Uterus (tissue), 4 donors: Measurements from ENCODE around the gene DNAH17. TPM values are rescaled to one million over a fixed set of nuclear protein-coding genes. Genes with fewer than 3 reads are reported as not detected.

Experiments
- DNase-seq, 2 donors: peaks; one replicate each; pipeline ENCODE4 v3.0.0-alpha.2; 2019 to 2020
- H3K27ac ChIP-seq, 2 donors: fragments of 200-600 bp; sonication (generic); 1 replicate in 1 of 2; 2 replicates in 1 of 2; pipeline ENCODE4 v1.5.1; 2016 to 2018
- H3K27me3 ChIP-seq, 2 donors: fragments of 200-600 bp; sonication (generic); one replicate each; pipeline ENCODE4 v1.5.1; 2018 to 2019; ENCODE audit warnings: control low read depth in 1 of 2
- H3K36me3 ChIP-seq, 2 donors: fragments of 200-600 bp; sonication (generic); one replicate each; pipeline ENCODE4 v1.5.1; 2019; ENCODE audit warnings: control low read depth in 1 of 2
- H3K4me1 ChIP-seq, 2 donors: fragments of 200-600 bp; sonication (generic); one replicate each; pipeline ENCODE4 v1.5.1; 2018 to 2019; ENCODE audit warnings: control low read depth in 1 of 2
- H3K4me3 ChIP-seq, 2 donors: fragments of 200-600 bp; sonication (generic); 1 replicate in 1 of 2; 2 replicates in 1 of 2; pipeline ENCODE4 v1.5.1; 2018 to 2019; ENCODE audit warnings: mild to moderate bottlenecking in 1 of 2
- H3K9me3 ChIP-seq, 2 donors: fragments of 200-600 bp; sonication (generic); one replicate each; pipeline ENCODE4 v1.5.1; 2019; ENCODE audit warnings: control low read depth in 1 of 2
- POLR2A ChIP-seq, 2 donors: fragments of 450-650 bp; IDR thresholded peaks; one replicate each; pipeline ENCODE4 v1.6.1; 2016; ENCODE audit warnings: antibody characterized with exemption in 2 of 2, mild to moderate bottlenecking in 1 of 2, moderate library complexity in 1 of 2
- intact Hi-C: fragments of 100-400 bp; cut with DNase I; formaldehyde crosslinking; loops from one replicate; pipeline ENCODE4 v1.15.1; 2023; ENCODE audit warnings: low total_unique reads
- total RNA-seq, 4 donors: library from RNA; depleted of rRNA in 3 of 4; stranded (reverse); fragments of >200 nt in 3 of 4; gene quantifications; one replicate each; pipeline versions ENCODE4 v1.1.0 to v1.2.4, GENCODE V29; 2014 to 2023
- TF ChIP-seq, protein P1 (sequence below), 4 experiments: fragments of 200-600 bp in 2 of 4; fragments of 450-650 bp in 2 of 4; sonication (generic) in 2 of 4; IDR thresholded peaks; one replicate each; pipeline ENCODE4 v1.5.1; 2016 to 2019; ENCODE audit warnings: antibody characterized with exemption in 4 of 4, mild to moderate bottlenecking in 2 of 4, moderate library complexity in 1 of 4
- donor health status: DM: yes; HTN: yes; CAD: no.

The DNAH17 gene
- total RNA-seq, 4 donors from 2014 or later = 0.03 to 1.1 TPM; not detected in 2

DNA sequence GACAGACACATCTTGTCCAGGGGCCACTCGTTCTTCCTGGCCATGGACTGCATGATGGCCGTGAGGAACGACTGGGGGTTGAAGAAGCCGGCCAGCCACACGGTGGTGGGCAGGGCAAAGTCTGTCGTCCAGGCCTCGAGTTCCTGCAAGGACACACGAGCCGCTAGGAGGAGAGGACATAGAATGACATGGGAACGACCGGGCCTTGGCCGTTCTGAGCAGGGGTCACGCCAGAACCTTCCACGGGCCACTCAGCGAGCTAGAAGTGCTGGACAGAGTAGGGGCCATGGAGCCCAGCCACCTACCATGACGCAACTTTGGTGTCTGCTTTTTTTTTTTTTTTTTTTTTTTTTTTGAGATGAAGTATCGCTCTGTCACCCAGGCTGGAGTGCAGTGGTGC lies 151.8 kb downstream of the DNAH17 start:
- Histone ChIP-seq H3K36me3 (no peaks in the 10 kb centered on the region), H3K4me3 (no peak overlapping the region), H3K27me3 (no peaks in the 10 kb centered on the region), H3K9me3 (no peaks in the 10 kb centered on the region), H3K27ac (no peak overlapping the region), H3K4me1 (no peaks in the 10 kb centered on the region)
- TF ChIP-seq POLR2A (IDR thresholded peaks at IDR 0.05) = no peak
- intact Hi-C loops = loop anchor here (10.0 kb wide), 1 partner anchor 171 kb away; no protein-coding TSS in a partner anchor
- no peak for DNase-seq

DNA sequence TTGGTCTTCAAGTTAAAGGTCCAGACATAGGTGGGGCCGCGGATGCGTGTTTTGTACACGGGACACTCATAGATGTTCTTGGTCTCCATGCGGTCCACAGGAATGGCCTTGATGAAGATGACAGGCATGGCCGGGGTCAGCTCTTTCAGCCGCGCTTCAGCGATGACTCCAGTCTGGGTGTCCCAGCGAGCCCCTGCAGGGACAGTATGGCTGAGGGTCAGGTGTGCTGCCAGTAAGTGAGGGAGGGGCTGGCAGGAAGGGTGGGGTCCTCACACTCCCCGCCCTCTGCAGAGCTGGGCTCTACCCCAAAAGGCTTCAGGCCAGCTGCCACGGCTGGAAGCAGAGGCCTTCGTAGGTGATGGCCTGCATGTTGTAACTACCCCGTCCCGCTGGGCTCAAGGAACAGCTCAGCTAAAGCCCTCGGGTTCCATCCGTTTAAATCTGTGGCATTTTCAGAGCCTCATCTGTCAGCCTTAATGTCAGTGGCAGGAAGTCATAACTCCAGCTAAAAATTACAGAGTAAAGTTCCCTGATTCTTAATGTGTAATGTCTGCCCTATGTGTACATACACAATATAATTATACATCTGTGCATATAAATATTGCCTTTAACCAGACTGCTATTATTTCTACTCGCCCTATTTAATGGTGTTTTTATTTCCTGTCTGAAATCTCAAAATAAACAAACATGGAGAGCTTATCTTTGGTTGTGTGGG lies 153.1 kb downstream of the DNAH17 start:
- H3K9me3 ChIP-seq = no peaks in the 10 kb centered on the region
- intact Hi-C loops = loop anchor here (5.0 to 10.0 kb wide), 3 partner anchors 62 to 169 kb away; partner anchors contain the start of gene SOCS3
- no peaks in the 10 kb centered on the region for H3K27me3 ChIP-seq
- no peak for DNase-seq
- H3K4me1 ChIP-seq = no peaks in the 10 kb centered on the region
- no peak overlapping the region for H3K27ac ChIP-seq
- no peak overlapping the region for H3K4me3 ChIP-seq
- TF ChIP-seq, protein P1, sequence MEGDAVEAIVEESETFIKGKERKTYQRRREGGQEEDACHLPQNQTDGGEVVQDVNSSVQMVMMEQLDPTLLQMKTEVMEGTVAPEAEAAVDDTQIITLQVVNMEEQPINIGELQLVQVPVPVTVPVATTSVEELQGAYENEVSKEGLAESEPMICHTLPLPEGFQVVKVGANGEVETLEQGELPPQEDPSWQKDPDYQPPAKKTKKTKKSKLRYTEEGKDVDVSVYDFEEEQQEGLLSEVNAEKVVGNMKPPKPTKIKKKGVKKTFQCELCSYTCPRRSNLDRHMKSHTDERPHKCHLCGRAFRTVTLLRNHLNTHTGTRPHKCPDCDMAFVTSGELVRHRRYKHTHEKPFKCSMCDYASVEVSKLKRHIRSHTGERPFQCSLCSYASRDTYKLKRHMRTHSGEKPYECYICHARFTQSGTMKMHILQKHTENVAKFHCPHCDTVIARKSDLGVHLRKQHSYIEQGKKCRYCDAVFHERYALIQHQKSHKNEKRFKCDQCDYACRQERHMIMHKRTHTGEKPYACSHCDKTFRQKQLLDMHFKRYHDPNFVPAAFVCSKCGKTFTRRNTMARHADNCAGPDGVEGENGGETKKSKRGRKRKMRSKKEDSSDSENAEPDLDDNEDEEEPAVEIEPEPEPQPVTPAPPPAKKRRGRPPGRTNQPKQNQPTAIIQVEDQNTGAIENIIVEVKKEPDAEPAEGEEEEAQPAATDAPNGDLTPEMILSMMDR (IDR thresholded peaks at IDR 0.05) = no peak
- no peak for TF ChIP-seq POLR2A (IDR thresholded peaks at IDR 0.05)
- no peaks in the 10 kb centered on the region for H3K36me3 ChIP-seq

DNA sequence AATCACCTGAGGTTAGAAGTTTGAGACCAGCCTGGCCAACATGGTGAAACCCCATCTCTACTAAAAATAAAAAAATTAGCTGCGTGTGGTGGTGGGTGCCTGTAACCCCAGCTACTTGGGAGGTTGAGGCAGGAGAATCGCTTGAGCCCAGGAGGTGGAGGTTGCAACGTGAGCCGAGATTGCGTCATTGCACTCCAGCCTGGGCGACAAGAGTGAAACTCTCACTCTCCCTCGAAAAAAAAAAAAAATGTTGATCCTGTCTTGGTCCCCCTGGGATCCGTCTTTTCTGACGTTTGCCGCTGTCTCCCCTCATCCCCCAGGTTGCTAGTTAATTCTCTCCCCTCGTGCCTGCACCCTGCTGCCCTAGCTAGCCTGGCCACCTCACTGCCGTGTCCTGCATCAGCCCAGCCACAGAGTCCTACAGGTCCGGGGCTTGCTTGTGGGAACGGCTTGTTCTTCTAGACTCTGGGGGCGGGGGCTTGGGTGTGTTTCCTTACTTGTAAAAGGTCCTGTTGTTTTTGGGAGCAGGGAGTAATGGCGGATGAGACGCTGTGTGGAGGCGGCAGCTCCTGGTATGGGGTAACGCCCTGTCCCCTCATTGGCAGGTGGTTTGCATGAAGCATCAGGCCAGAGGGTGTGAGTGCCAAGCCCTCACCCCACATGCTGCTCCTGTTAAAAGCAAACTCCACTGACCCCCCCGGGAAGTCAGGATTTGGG lies 154.2 kb downstream of the DNAH17 start:
- Histone ChIP-seq H3K36me3 (no peaks in the 10 kb centered on the region), H3K9me3 (no peaks in the 10 kb centered on the region), H3K4me3 (no peak overlapping the region), H3K27ac (no peak overlapping the region), H3K27me3 (no peaks in the 10 kb centered on the region), H3K4me1 (no peaks in the 10 kb centered on the region)
- TF ChIP-seq, protein P1 (IDR thresholded peaks at IDR 0.05) = no peak
- no peak for TF ChIP-seq POLR2A (IDR thresholded peaks at IDR 0.05)
- intact Hi-C loops = loop anchor here (5.0 to 10.0 kb wide), 3 partner anchors 61 to 168 kb away; partner anchors contain the start of gene SOCS3
- no peak for DNase-seq

DNA sequence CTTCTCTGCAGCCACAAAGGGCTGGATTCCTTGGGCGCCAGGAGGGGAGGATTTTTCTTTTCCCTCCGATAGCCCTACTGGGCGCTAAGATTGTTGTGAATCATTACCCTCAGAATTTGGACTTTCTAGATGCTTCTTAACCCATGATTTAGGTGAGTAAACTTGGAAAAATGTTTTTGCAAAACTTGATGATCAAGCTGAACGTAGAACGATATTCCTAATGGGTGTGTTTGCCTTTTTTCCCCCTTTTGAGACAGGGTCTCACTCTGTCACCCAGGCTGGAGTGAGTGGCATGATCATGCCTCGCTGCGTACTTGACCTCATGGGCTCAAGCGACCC lies 155.0 kb downstream of the DNAH17 start:
- H3K36me3 ChIP-seq = no peaks in the 10 kb centered on the region
- no peak for TF ChIP-seq POLR2A (IDR thresholded peaks at IDR 0.05)
- TF ChIP-seq, protein P1 (IDR thresholded peaks at IDR 0.05) = no peak
- H3K4me1 ChIP-seq = no peaks in the 10 kb centered on the region
- DNase-seq = no peak
- H3K27ac ChIP-seq = no peak overlapping the region
- intact Hi-C loops = loop anchor here (5.0 to 10.0 kb wide), 3 partner anchors 60 to 167 kb away; partner anchors contain the start of gene SOCS3
- H3K27me3 ChIP-seq = no peaks in the 10 kb centered on the region
- H3K9me3 ChIP-seq = no peaks in the 10 kb centered on the region
- no peak overlapping the region for H3K4me3 ChIP-seq

DNA sequence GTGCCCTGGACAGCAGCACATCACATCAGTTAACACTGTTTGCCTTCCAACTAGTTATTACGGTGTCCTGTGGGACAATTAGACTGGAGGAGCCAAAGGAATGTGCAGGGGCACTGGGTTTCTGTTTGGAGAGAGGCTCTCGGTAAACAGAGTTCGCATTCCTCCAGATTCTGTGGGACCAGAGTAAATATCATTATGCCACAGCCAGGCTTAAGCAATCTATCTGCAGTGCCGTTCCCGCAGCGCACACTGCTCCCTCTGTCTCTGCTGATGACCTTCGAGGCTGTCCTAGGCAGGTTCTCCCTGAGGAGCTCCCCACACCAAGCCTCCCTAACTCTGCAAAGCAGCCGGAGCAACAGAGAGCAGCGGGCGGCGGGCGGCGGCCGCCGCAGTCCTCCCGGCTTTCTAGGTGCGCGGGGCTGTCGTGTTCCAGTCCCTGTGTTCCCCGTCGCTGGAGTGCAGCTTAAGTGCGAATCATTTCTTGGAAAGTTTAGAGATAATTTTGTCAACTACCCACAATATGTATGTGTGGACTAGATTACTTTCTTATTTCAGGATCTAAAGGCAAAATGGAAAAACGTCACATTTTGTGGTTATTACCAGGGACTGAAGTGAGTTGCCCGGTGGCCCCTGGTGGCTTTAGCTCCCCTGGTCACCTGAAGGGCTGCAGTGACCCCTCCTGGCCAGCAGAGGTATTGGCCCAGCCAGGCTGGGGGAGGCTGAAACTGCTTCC lies 155.5 kb downstream of the DNAH17 start:
- Histone ChIP-seq H3K4me3 (no peak overlapping the region), H3K27me3 (no peaks in the 10 kb centered on the region), H3K4me1 (no peaks in the 10 kb centered on the region), H3K9me3 (no peaks in the 10 kb centered on the region), H3K36me3 (no peaks in the 10 kb centered on the region), H3K27ac (no peak overlapping the region)
- TF ChIP-seq, protein P1 (IDR thresholded peaks at IDR 0.05) = peak; percentile 96 to 100 (median 98)
- TF ChIP-seq POLR2A (IDR thresholded peaks at IDR 0.05) = no peak
- intact Hi-C loops = loop anchor here (5.0 to 10.0 kb wide), 3 partner anchors 59 to 167 kb away; partner anchors contain the start of gene SOCS3
- DNase-seq = peak; percentile 68 to 79
